Eye (tissue), 1 donor: ENCODE data around the gene DMD.
"Not testable (repeated sequence)": the region's sequence is repeated elsewhere in the genome, so short reads cannot be mapped to it uniquely, and the experiment has no call there.

Experiments
- DNase-seq: peaks from one replicate; pipeline ENCODE4 v3.0.0-alpha.2; 2015

The DMD gene

DNA sequence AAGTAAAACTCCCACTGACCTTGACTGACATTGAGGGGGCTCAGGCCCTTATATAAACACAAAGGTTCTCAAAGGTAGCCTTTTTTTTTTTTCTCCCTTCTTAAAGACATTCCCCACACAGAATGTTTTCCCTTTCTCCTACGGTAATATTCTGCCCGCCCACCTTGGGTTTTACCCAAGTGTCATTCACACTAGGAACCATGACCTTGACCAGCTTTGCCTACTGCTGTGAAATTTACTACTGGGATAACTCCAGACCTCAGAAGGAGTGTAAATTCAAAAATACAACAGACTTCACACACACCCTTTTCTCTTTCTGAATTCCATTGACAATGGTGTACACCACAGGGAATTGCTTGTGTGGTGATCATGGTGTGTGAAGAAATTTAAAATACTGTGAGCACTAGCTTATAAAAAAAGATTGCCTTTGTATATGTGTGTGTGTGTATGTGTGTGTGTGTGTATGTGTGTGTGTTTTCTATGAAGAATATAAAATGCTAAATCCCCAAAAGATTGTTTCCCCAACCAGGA is 1550.0 kb downstream of the DMD start:
- no peak for DNase-seq

DNA sequence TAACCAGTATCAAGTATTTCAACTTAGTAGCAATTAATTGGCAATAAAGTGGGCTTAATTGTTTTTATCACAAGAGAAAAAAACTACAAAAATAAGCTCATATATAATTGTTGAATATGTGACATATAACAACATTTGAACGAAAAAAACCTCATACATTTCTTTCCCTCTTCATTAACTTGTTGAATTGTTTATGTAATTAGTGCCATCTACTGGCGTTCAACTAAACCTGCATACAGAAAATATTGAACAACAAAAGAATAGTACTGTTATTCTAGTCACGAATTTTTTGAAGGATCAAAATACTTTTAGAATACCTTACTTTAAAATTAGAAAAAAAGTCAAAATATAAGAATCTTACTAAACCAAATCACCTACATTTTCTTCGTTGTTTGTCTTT is 1553.0 kb downstream of the DMD start:
- peak; percentile 9 for DNase-seq

DNA sequence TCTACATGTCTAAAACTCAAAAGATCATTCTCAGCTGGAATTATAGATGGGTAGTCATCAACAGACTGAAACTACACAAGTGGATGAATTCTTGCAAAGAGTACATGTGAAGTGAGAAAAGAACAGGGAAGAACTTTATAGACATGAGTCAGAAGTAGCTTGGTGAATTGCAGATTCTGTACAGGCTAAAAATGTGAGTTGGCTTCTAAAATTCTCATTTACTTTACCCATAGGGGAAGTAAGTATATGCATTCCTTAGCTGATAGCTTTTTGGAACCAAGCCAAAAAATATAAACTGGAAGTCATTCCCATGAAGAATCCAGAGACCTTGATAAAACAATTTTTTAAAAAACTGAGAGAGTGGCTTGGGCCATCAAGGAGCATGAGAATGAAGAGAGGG is 1555.3 kb downstream of the DMD start:
- no peak for DNase-seq

- no peak for DNase-seq
Observed at GRCh38 chrX:31653422-31653821, 1557.9 kb downstream of the DMD start.

GRCh38 chrX:31652650-31653049 is 1558.7 kb downstream of the DMD start:
- no peak for DNase-seq

- no peak for DNase-seq
Observed at GRCh38 chrX:31649201-31649600, 1562.1 kb downstream of the DMD start.

GRCh38 chrX:31633349-31633748 is 1578.0 kb downstream of the DMD start:
- DNase-seq: no peak

GRCh38 chrX:31629195-31629594 is 1582.2 kb downstream of the DMD start:
- no peak for DNase-seq

DNA sequence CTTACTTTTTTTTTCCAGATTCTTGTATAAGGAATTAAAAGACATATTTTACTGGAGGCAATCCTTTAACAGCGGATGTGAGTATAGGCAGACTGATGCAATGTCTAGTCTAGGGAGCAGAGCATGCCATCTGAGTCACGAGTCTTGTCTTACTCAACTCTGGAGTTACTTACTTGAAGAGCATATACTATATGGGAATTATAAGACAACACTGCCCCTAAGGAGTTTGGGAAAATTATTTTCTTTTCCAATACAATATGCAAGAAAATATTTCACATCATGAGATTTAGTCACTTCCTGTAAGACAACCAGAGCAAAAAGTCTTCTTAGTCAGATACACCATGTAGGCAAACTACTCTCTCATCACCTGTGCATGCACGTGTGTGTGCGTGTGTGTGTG is 1602.2 kb downstream of the DMD start:
- no peak for DNase-seq

DNA sequence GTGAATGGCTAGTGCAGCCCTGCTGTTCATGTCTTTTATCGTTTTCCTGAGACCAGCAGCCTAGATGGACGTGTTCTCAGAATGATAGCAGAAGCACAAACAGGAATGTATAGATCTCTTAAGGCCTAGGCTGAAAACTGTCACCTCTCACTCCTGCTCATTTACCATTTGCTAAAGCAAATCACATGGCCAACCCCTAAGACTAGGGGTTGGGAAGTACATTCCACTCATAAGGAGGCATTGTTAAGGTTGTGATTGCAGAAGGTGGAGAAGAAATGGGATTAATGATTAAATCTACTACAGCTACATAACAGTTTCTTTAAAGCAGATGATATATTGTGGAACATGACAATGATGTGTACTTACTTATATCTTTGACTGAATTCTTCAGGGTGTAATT is 1602.7 kb downstream of the DMD start:
- DNase-seq: no peak

GRCh38 chrX:31606771-31607170 is 1604.6 kb downstream of the DMD start:
- DNase-seq: no peak

GRCh38 chrX:31604629-31605221 is 1606.6 kb downstream of the DMD start:
- no peak for DNase-seq

GRCh38 chrX:31603411-31604120 is 1607.8 kb downstream of the DMD start:
- DNase-seq: no peak

DNA sequence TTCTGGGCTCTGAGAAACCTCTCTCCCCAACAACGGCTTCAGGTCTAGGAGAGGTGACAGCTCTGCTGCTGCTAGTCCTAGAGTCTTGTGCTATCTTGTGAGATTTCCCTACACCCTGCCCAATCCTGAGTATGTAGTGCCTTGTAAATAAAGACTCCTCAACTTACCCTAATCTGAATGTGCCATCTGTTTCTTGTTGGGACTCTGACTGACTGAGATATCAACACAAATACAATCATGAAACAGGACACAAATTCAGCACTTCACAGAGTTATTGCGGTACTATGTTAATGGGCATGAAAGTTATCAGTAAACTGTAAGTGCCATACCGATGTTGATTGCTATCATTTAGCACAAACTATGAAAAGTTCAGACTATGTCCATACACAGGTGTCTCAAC is 1610.5 kb downstream of the DMD start:
- DNase-seq: no peak

DNA sequence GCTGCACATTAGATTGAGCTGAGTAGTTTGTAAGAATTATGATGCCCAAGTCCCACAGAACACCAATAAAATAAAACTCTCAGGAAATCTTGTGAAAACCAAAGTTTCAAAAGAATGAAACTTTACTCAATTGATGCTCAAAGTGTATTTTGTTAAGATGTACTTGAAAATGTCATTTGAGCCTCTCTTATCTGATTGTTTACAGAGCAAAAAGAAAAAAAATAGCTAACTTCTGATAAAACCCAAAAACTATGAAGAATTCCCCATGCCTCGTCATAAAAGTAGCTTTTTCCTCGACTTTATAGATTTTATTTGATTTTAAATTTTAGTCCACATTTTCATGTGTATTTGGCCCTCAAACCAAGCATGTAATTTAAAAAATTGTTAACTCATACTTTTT is 1618.0 kb downstream of the DMD start:
- no peak for DNase-seq

GRCh38 chrX:31591355-31591754 is 1620.0 kb downstream of the DMD start:
- DNase-seq: no peak

DNA sequence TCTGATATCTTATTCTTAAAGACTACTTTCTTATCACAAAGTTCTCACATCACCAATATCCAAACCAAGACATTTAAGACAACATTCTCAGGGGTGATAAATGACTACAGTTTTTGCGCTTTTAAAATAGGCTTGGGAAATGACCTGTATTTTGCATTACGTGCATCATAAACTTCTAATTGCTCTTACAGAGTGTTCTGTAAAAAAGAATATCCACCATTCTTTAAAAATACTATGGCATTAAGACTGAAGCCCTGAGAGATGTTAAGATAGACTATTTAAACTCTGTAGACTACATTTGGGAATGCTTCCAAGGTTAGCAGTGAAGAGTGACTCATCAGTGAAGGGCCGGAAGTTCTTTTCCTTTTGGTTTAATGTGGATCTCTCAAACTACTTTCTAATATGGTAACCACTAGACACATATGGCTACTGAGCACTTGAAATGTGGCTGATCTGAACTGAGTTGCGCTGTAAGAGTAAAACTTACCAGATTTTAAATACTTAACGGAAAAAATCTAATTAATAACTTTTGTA is 1620.7 kb downstream of the DMD start:
- no peak for DNase-seq

DNA sequence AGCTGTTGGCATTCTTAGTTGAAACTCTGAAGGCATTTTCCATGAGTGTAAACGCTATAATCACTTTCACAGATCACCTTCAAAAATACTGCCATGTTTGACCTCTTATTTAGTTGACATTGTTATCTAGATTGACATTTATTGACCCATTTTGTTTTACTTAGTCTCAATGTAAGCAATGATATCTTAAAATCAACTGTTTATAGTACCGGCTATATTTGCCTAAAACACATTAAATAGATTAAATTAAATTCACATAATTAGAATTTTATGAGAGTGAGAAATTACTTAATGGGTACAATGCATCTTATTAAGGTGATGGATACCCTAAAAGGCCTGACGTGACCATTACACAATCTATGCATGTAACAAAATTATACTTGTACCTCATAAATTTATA is 1621.8 kb downstream of the DMD start:
- DNase-seq: no peak

DNA sequence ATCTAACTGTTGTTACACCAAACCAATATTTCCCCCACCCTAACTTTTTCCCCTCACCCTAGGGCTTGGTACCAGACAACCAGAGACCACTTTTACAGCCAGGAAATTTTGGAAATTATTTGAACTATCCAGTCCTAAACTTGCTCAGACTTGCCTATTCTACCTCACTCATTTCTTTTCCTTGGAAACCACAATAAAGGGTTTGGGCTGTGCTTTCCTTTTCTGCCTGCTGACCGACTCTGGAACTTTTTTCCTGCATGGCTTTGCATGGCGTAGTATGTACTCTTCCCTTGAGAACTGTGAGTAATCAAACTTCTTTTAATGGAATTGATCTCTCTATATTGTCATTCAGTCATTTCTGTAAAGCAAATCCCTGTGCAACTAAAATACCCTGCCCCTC is 1623.0 kb downstream of the DMD start:
- no peak for DNase-seq

GRCh38 chrX:31583892-31584291 is 1627.5 kb downstream of the DMD start:
- not testable (repeated sequence) for DNase-seq

DNA sequence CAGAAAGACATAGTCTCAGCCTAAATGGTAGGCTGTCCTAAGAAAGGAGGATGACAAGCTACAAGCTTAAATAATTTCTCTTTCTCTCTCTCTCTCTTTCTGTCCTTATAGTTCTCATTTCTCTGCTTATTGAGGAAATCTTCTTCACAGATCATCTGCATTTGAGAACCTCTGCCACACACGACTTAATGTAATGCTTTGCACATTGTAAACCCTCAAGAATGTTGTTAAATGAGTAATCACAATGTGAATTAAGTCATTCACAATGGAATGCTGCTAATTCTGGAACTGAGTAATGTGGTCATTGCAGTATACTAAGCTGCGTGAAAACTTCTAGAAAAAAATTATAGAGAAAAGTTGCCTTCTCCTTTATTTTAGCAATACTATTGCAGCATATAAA is 1630.6 kb downstream of the DMD start:
- no peak for DNase-seq

DNA sequence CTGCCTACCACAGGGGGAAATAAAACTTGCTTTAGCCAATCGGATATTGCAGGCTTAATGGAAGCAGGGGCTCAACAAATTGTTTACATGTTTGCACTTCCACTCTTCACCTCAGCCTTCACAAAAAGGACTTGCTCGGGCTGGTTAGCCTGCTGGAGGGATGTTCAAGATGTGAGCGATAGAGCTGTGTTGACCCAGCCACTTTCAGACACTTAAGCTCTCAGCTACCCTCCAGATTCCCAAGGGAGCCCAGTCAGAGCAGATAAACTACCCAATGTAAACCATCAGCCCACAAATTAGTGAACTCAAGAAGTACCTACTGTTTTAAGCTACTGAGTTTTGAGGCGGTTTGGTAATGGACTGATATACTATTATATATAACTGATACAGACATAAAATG is 1631.1 kb downstream of the DMD start:
- DNase-seq: no peak

DNA sequence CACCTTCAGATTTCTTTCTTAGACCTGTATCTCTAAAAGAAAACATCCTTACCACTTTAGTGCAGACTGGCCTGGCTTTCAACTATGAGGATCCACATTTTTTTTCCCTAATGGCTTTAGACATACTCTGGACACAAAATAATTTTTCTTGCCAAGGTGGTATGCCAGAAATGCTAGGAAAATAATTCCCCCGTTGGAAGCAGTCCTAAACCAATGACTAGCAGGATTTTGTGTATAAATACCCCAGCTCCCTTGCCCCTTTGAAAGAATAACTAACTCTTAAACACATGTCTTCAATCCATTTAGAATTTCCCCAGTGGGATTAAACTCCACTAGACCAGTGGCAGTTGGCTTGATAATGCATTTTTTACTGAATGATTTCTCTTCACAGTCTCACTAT is 1639.0 kb downstream of the DMD start:
- no peak for DNase-seq

DNA sequence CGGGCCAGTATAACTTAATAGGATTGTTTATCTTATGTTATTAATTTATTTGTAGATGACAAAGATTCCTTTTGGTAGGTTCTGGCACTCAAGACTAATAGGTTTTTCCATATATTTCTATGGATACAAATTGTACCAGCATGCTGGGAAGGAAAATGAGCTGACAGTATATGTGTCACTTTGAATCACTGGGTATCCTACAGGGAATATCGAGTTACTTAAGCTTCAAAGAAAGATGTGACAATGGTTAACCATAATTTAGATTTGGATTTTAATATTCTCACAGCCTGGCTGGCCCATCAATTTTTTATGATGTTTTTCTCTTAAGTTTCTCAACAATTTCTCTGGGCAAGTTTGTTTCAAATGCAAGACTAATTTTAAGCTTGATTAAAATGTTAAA is 1640.7 kb downstream of the DMD start:
- no peak for DNase-seq

- no peak for DNase-seq
Observed at GRCh38 chrX:31563792-31564191, 1647.6 kb downstream of the DMD start.
